HEK293 (cell line): ENCODE results near the gene EVC.

ENCODE experiments used
- CTCF ChIA-PET: fragments of 350-600 bp; formaldehyde crosslinking; extraction: SDS; loops from one replicate; lab custom pipeline; 2021; ENCODE audit warnings: antibody characterized with exemption; lab: Yijun Ruan, JAX
- POLR2A ChIA-PET: fragments of 300-600 bp; formaldehyde crosslinking; extraction: SDS; loops from one replicate; lab custom pipeline; 2020; ENCODE audit warnings: antibody characterized with exemption, inconsistent platforms; lab: Yijun Ruan, JAX
- H3K27ac ChIP-seq: fragments of 200-500 bp; sonication (Bioruptor generic); 2 replicates; pipeline ENCODE4 v1.5.1; 2014; ENCODE audit warnings: low read depth, low read length, control low read depth, inconsistent platforms; ENCODE audit errors: extremely low read depth
- H3K36me3 ChIP-seq, 2 experiments: fragments of 200-500 bp in 1 of 2; sonication (Bioruptor generic) in 1 of 2; 1 replicate in 1 of 2; 2 replicates in 1 of 2; pipeline ENCODE4 v1.5.1; 2014 to 2017; ENCODE audit warnings: inconsistent platforms in 2 of 2, low read length in 2 of 2; ENCODE audit not compliant: control insufficient read depth in 2 of 2, insufficient read depth in 1 of 2
- H3K4me1 ChIP-seq: fragments of 200-500 bp; sonication (Bioruptor generic); 2 replicates; pipeline ENCODE4 v1.5.1; 2014; ENCODE audit warnings: mild to moderate bottlenecking, low read length, inconsistent platforms; ENCODE audit not compliant: control insufficient read depth, insufficient read depth
- H3K4me3 ChIP-seq: 2 replicates; pipeline ENCODE4 v1.5.1; 2011; ENCODE audit warnings: low read depth, mild to moderate bottlenecking, control low read depth, low read length, moderate library complexity
- H3K9me3 ChIP-seq: fragments of 200-500 bp; sonication (Bioruptor generic); 2 replicates; pipeline ENCODE4 v1.5.1; 2014; ENCODE audit warnings: low read depth, low read length, inconsistent platforms; ENCODE audit not compliant: control insufficient read depth, insufficient read depth
- GLIS2 ChIP-seq: fragments of 450-650 bp; formaldehyde crosslinking; IDR thresholded peaks from 2 replicates; pipeline ENCODE4 v1.5.1; 2016; ENCODE audit warnings: missing biosample characterization, missing genetic modification characterization
- REPIN1 ChIP-seq: fragments of 450-650 bp; formaldehyde crosslinking; IDR thresholded peaks from 2 replicates; pipeline ENCODE4 v1.5.1; 2017; ENCODE audit warnings: missing biosample characterization, missing genetic modification characterization, low read depth
- SP2 ChIP-seq: fragments of 450-650 bp; formaldehyde crosslinking; IDR thresholded peaks from 2 replicates; pipeline ENCODE4 v1.5.1; 2016; ENCODE audit warnings: missing biosample characterization, missing genetic modification characterization
- ZBTB17 ChIP-seq: fragments of 450-650 bp; formaldehyde crosslinking; IDR thresholded peaks from 2 replicates; pipeline ENCODE4 v1.5.1; 2016; ENCODE audit warnings: missing biosample characterization, missing genetic modification characterization
- ZFHX2 ChIP-seq: fragments of 450-650 bp; formaldehyde crosslinking; conservative IDR thresholded peaks from 2 replicates; pipeline ENCODE4 v1.5.1; 2016; ENCODE audit warnings: missing biosample characterization, missing genetic modification characterization
- ZNF133 ChIP-seq: fragments of 450-650 bp; formaldehyde crosslinking; IDR thresholded peaks from 2 replicates; pipeline ENCODE4 v1.5.1; 2016; ENCODE audit warnings: missing biosample characterization, missing genetic modification characterization
- ZNF184 ChIP-seq: fragments of 450-650 bp; IDR thresholded peaks from 2 replicates; pipeline ENCODE4 v1.5.1; 2018; ENCODE audit warnings: missing biosample characterization, mild to moderate bottlenecking, missing genetic modification characterization
- ZNF280D ChIP-seq: fragments of 450-650 bp; formaldehyde crosslinking; IDR thresholded peaks from 2 replicates; pipeline ENCODE4 v1.5.1; 2016; ENCODE audit warnings: missing biosample characterization, missing genetic modification characterization
- ZNF324 ChIP-seq: fragments of 450-650 bp; formaldehyde crosslinking; IDR thresholded peaks from 2 replicates; pipeline ENCODE4 v1.5.1; 2016; ENCODE audit warnings: missing biosample characterization, missing genetic modification characterization
- ZNF366 ChIP-seq: fragments of 450-650 bp; formaldehyde crosslinking; conservative IDR thresholded peaks from 2 replicates; pipeline ENCODE4 v1.5.1; 2016; ENCODE audit warnings: missing biosample characterization, missing genetic modification characterization
- ZNF394 ChIP-seq: fragments of 450-650 bp; formaldehyde crosslinking; IDR thresholded peaks from 2 replicates; pipeline ENCODE4 v1.5.1; 2016; ENCODE audit warnings: missing biosample characterization, missing genetic modification characterization, mild to moderate bottlenecking, moderate library complexity, borderline replicate concordance
- ZNF530 ChIP-seq: fragments of 450-650 bp; formaldehyde crosslinking; IDR thresholded peaks from 2 replicates; pipeline ENCODE4 v1.5.1; 2016; ENCODE audit warnings: low read depth, missing biosample characterization, missing genetic modification characterization
- ZNF548 ChIP-seq: fragments of 450-650 bp; formaldehyde crosslinking; IDR thresholded peaks from 2 replicates; pipeline ENCODE4 v1.5.1; 2016; ENCODE audit warnings: missing biosample characterization, missing genetic modification characterization
- ZNF561 ChIP-seq: fragments of 450-650 bp; IDR thresholded peaks from 2 replicates; pipeline ENCODE4 v1.5.1; 2018; ENCODE audit warnings: missing biosample characterization, missing genetic modification characterization, borderline replicate concordance
- ZNF621 ChIP-seq: fragments of 450-650 bp; formaldehyde crosslinking; IDR thresholded peaks from 2 replicates; pipeline ENCODE4 v1.5.1; 2017; ENCODE audit warnings: missing biosample characterization, missing genetic modification characterization
- ZNF654 ChIP-seq: fragments of 450-650 bp; formaldehyde crosslinking; IDR thresholded peaks from 2 replicates; pipeline ENCODE4 v1.5.1; 2016; ENCODE audit warnings: low read depth, missing biosample characterization, missing genetic modification characterization
- ZNF658 ChIP-seq: fragments of 450-650 bp; formaldehyde crosslinking; IDR thresholded peaks from 2 replicates; pipeline ENCODE4; 2016; ENCODE audit warnings: missing biosample characterization, missing genetic modification characterization
- ZNF692 ChIP-seq: fragments of 450-650 bp; formaldehyde crosslinking; IDR thresholded peaks from 2 replicates; pipeline ENCODE4 v1.5.1; 2016; ENCODE audit warnings: missing biosample characterization, missing genetic modification characterization
- ZNF768 ChIP-seq: fragments of 450-650 bp; formaldehyde crosslinking; IDR thresholded peaks from 2 replicates; pipeline ENCODE4 v1.5.1; 2018; ENCODE audit warnings: missing biosample characterization, mild to moderate bottlenecking, missing genetic modification characterization
- ZNF776 ChIP-seq: fragments of 450-650 bp; formaldehyde crosslinking; IDR thresholded peaks from 2 replicates; pipeline ENCODE4 v1.5.0; 2017; ENCODE audit warnings: missing biosample characterization, missing genetic modification characterization, borderline replicate concordance
- TF ChIP-seq, protein P1 (sequence below): fragments of 450-650 bp; formaldehyde crosslinking; IDR thresholded peaks from 2 replicates; pipeline ENCODE4 v1.5.1; 2016; ENCODE audit warnings: missing biosample characterization, missing genetic modification characterization
- TF ChIP-seq, protein P2 (sequence below): fragments of 450-650 bp; formaldehyde crosslinking; IDR thresholded peaks from 2 replicates; pipeline ENCODE4 v1.5.1; 2016; ENCODE audit warnings: missing biosample characterization, missing genetic modification characterization
- TF ChIP-seq, protein P3 (sequence below): fragments of 450-650 bp; formaldehyde crosslinking; IDR thresholded peaks from 2 replicates; pipeline ENCODE4 v1.5.1; 2016; ENCODE audit warnings: missing biosample characterization, missing genetic modification characterization
- TF ChIP-seq, protein P4 (sequence below): fragments of 450-650 bp; formaldehyde crosslinking; IDR thresholded peaks from 2 replicates; pipeline ENCODE4 v1.5.1; 2017; ENCODE audit warnings: missing biosample characterization, missing genetic modification characterization

The EVC gene

GRCh38 chr4:5705647-5706320 lies 5.2 kb upstream of the EVC start:
- TF ChIP-seq ZNF133 (no peak), ZNF530 (tag by site-specific recombination) (no peak), ZNF692 (no peak), ZBTB17 (tag by site-specific recombination) (no peak), REPIN1 (tag by site-specific recombination) (no peak), GLIS2 (tag by site-specific recombination) (no peak), ZNF561 (tag by site-specific recombination) (no peak), ZNF366 (tag by site-specific recombination) (no peak), ZNF184 (no peak), ZNF658 (tag by site-specific recombination) (no peak), ZFHX2 (tag by site-specific recombination) (no peak), ZNF394 (tag by site-specific recombination) (no peak)
- TF ChIP-seq, protein P1, sequence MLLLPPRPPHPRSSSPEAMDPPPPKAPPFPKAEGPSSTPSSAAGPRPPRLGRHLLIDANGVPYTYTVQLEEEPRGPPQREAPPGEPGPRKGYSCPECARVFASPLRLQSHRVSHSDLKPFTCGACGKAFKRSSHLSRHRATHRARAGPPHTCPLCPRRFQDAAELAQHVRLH (tag by site-specific recombination): no peak
- TF ChIP-seq, protein P2, sequence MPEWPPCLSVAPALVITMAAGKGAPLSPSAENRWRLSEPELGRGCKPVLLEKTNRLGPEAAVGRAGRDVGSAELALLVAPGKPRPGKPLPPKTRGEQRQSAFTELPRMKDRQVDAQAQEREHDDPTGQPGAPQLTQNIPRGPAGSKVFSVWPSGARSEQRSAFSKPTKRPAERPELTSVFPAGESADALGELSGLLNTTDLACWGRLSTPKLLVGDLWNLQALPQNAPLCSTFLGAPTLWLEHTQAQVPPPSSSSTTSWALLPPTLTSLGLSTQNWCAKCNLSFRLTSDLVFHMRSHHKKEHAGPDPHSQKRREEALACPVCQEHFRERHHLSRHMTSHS (tag by site-specific recombination): no peak
- TF ChIP-seq, protein P3, sequence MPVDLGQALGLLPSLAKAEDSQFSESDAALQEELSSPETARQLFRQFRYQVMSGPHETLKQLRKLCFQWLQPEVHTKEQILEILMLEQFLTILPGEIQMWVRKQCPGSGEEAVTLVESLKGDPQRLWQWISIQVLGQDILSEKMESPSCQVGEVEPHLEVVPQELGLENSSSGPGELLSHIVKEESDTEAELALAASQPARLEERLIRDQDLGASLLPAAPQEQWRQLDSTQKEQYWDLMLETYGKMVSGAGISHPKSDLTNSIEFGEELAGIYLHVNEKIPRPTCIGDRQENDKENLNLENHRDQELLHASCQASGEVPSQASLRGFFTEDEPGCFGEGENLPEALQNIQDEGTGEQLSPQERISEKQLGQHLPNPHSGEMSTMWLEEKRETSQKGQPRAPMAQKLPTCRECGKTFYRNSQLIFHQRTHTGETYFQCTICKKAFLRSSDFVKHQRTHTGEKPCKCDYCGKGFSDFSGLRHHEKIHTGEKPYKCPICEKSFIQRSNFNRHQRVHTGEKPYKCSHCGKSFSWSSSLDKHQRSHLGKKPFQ (tag by site-specific recombination): no peak
- no peaks in the 10 kb centered on the region for H3K36me3 ChIP-seq
- no peaks in the 10 kb centered on the region for H3K4me1 ChIP-seq
- H3K27ac ChIP-seq: no peak overlapping the region
- H3K9me3 ChIP-seq: no peaks in the 10 kb centered on the region
- POLR2A ChIA-PET: no interaction called here
- H3K4me3 ChIP-seq: no peak overlapping the region
- CTCF ChIA-PET: no interaction called here

DNA sequence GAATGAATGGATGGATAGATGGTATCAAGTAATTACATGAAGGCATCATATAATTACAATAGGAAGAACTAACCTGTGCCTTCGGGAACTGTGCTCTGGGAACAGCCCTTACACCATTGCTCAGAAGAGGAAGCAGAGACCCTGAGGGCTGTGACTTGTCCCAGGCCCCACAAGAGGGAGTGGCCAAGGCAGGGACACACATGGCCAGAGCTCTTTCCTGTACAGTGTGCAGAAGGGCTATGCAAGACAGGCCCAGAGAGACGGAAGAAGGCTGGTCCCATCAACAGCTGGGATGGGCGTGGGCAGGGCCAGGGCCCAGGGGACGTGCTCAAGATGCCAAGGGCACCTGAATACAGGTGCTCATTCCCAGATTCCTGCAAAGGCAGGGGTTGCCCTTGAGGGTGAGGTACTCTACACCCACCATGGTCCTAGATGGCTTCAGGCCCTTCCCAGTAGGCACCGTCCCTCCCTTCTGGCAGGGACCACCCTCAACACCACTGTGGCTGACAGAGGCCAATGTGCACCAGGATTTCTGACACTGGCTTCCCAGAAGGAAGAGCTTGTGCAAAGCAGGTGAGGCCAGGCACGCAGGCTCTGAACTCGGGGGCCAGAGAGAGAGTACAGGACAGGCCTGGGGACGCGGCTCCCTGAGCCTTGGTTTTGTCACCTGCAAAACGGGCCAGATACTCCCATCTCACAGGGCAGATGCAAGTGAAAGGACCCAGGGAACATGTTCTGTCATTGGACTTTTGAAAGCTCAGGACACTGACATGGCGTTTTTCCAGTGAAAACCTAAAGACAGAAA lies 4.3 kb upstream of the EVC start:
- POLR2A ChIA-PET: no interaction called here

DNA sequence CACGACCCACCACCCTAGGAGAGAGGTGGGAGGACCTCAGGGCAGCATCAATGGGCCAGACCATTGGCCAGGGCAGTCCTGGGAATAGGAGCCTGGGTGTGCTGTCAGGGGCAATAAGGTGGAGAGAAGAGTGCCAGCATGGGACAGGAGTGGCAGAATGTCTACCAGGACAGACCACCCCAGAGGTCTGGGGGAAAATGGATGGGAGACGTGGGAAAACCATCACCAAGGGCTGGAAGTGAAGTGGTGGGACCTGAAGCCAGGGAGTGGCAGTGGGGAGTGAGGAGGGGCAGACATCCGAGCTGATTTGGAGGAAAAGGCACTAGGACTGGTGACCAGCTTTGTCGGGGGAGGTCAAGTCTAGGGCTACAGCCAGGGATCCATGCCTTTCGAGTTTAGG lies 3.6 kb upstream of the EVC start:
- CTCF ChIA-PET: no interaction called here
- Histone ChIP-seq H3K4me3 (no peak overlapping the region), H3K4me1 (no peaks in the 10 kb centered on the region), H3K27ac (no peak overlapping the region), H3K9me3 (no peaks in the 10 kb centered on the region), H3K36me3 (peaks cover 0 to 2% of the 10 kb centered on the region in 2 experiments; a peak in 1 of 3 replicates)
- POLR2A ChIA-PET: no interaction called here
- TF ChIP-seq ZNF324 (no peak), SP2 (no peak), ZNF280D (tag by site-specific recombination) (no peak), ZNF621 (tag by site-specific recombination) (no peak), ZNF768 (no peak)
- TF ChIP-seq, protein P4, sequence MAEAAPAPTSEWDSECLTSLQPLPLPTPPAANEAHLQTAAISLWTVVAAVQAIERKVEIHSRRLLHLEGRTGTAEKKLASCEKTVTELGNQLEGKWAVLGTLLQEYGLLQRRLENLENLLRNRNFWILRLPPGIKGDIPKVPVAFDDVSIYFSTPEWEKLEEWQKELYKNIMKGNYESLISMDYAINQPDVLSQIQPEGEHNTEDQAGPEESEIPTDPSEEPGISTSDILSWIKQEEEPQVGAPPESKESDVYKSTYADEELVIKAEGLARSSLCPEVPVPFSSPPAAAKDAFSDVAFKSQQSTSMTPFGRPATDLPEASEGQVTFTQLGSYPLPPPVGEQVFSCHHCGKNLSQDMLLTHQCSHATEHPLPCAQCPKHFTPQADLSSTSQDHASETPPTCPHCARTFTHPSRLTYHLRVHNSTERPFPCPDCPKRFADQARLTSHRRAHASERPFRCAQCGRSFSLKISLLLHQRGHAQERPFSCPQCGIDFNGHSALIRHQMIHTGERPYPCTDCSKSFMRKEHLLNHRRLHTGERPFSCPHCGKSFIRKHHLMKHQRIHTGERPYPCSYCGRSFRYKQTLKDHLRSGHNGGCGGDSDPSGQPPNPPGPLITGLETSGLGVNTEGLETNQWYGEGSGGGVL: no peak

More for the DNA sequence above, 4.3 kb upstream of the EVC start:
- no peak overlapping the region for H3K4me3 ChIP-seq
- H3K36me3 ChIP-seq: no peaks in the 10 kb centered on the region
- TF ChIP-seq ZNF654 (tag by site-specific recombination): no peak
- TF ChIP-seq ZNF776 (tag by site-specific recombination): no peak
- no peak for TF ChIP-seq ZNF548 (tag by site-specific recombination)
- CTCF ChIA-PET: no interaction called here
- H3K9me3 ChIP-seq: no peaks in the 10 kb centered on the region
- no peaks in the 10 kb centered on the region for H3K4me1 ChIP-seq
- H3K27ac ChIP-seq: no peak overlapping the region
